Measurements from ENCODE around the gene TEAD1. TPM values are rescaled to one million over a fixed set of nuclear protein-coding genes. Genes with fewer than 3 reads are reported as not detected.

TEAD1 gene
- total and polyA plus RNA-seq, 9 of the 15 experiments (the other 6 are each of a cell fraction or from before 2014, with no cell fraction given), result 1.7 to 17.7 (median 10.8) TPM

GRCh38 chr11:12719221-12719620 is 45.0 kb downstream of the TEAD1 start:
- POLR2A ChIA-PET, result interaction anchor here (0.7 to 1.0 kb wide), 2 partner anchors 10 to 17 kb away, joined by 3 read pairs; no protein-coding TSS in a partner anchor
- in situ Hi-C loops (cut with MboI) (no loop called here), intact Hi-C loops (cut with micrococcal nuclease) (no loop called here)
- H4K20me1 ChIP-seq (replicated peaks; ENCODE audit: control insufficient read depth, insufficient read depth, low read length), result no peaks in the 10 kb centered on the region
- TF ChIP-seq FUS (optimal IDR thresholded peaks at IDR 0.05; ENCODE audit: low read depth, low read length) (no peak), ZBTB12 (CRISPR knock-in tag; IDR thresholded peaks at IDR 0.05) (no peak), FOXK2 (conservative IDR thresholded peaks at IDR 0.05 in 1 of 2, IDR thresholded peaks at IDR 0.05 in 1 of 2; ENCODE audit: low read depth in 2 of 2) (no peak), ZNF212 (CRISPR knock-in tag; IDR thresholded peaks at IDR 0.05) (no peak), EGR1 (conservative IDR thresholded peaks at IDR 0.05) (no peak), ZNF23 (CRISPR knock-in tag; IDR thresholded peaks at IDR 0.05) (no peak), U2AF2 (optimal IDR thresholded peaks at IDR 0.05; ENCODE audit: low read depth, low read length) (no peak), TARDBP (IDR thresholded peaks at IDR 0.05) (no peak), ZBTB5 (IDR thresholded peaks at IDR 0.05) (no peak), SP1 (CRISPR knock-in tag; IDR thresholded peaks at IDR 0.05) (no peak), JUNB (CRISPR knock-in tag; conservative IDR thresholded peaks at IDR 0.05) (no peak), KAT8 (IDR thresholded peaks at IDR 0.05; ENCODE audit: low read depth) (no peak)
- TF ChIP-seq, protein P1, sequence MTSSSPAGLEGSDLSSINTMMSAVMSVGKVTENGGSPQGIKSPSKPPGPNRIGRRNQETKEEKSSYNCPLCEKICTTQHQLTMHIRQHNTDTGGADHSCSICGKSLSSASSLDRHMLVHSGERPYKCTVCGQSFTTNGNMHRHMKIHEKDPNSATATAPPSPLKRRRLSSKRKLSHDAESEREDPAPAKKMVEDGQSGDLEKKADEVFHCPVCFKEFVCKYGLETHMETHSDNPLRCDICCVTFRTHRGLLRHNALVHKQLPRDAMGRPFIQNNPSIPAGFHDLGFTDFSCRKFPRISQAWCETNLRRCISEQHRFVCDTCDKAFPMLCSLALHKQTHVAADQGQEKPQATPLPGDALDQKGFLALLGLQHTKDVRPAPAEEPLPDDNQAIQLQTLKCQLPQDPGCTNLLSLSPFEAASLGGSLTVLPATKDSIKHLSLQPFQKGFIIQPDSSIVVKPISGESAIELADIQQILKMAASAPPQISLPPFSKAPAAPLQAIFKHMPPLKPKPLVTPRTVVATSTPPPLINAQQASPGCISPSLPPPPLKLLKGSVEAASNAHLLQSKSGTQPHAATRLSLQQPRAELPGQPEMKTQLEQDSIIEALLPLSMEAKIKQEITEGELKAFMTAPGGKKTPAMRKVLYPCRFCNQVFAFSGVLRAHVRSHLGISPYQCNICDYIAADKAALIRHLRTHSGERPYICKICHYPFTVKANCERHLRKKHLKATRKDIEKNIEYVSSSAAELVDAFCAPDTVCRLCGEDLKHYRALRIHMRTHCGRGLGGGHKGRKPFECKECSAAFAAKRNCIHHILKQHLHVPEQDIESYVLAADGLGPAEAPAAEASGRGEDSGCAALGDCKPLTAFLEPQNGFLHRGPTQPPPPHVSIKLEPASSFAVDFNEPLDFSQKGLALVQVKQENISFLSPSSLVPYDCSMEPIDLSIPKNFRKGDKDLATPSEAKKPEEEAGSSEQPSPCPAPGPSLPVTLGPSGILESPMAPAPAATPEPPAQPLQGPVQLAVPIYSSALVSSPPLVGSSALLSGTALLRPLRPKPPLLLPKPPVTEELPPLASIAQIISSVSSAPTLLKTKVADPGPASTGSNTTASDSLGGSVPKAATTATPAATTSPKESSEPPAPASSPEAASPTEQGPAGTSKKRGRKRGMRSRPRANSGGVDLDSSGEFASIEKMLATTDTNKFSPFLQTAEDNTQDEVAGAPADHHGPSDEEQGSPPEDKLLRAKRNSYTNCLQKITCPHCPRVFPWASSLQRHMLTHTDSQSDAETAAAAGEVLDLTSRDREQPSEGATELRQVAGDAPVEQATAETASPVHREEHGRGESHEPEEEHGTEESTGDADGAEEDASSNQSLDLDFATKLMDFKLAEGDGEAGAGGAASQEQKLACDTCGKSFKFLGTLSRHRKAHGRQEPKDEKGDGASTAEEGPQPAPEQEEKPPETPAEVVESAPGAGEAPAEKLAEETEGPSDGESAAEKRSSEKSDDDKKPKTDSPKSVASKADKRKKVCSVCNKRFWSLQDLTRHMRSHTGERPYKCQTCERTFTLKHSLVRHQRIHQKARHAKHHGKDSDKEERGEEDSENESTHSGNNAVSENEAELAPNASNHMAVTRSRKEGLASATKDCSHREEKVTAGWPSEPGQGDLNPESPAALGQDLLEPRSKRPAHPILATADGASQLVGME (CRISPR knock-in tag; IDR thresholded peaks at IDR 0.05), result no peak
- no peak overlapping the region for H3K4me3 ChIP-seq
- H3K27ac ChIP-seq (ENCODE audit: extremely low read depth, low read depth, low read length), result no peak overlapping the region
- 83% methylated on average over 3 of the region's 4 CpGs for WGBS (ENCODE audit: insufficient coverage, low coverage, missing lambda C conversion rate)
- H3K9me3 ChIP-seq (replicated peaks; ENCODE audit: control insufficient read depth, insufficient read depth, low read depth, low read length), result no peaks in the 10 kb centered on the region
- CTCF ChIA-PET (ENCODE audit: low intra/inter-chr PET ratio), result no interaction called here
- H3K9ac ChIP-seq (ENCODE audit: insufficient read depth in 1 of 2, low read depth in 2 of 2, low read length in 2 of 2), result no peak overlapping the region
- no peak overlapping the region for H2AFZ ChIP-seq (ENCODE audit: low read depth, low read length)
- no peaks in the 10 kb centered on the region for H3K9me1 ChIP-seq (ENCODE audit: control insufficient read depth, insufficient read depth, low read length)
- no peaks in the 10 kb centered on the region for H3K79me2 ChIP-seq (ENCODE audit: control insufficient read depth, insufficient read depth, low read length)
- ATAC-seq (no peak), DNase-seq (ENCODE audit: extremely low read depth in 1 of 4, low spot score in 3 of 4) (no peak), FAIRE-seq (no peak)
- BruUV-seq (replicated peaks), result no TSS peak
- H3K27me3 ChIP-seq (ENCODE audit: control insufficient read depth in 2 of 2, insufficient read depth in 2 of 2, low read length in 2 of 2), result no peaks in the 10 kb centered on the region
- H3K4me2 ChIP-seq (ENCODE audit: insufficient read depth, low read length), result no peak overlapping the region
- H3K36me3 ChIP-seq (ENCODE audit: control insufficient read depth, insufficient read depth, low read length), result no peaks in the 10 kb centered on the region
- peaks cover 3 to 13% of the 10 kb centered on the region in 2 experiments; a peak in 4 of 5 replicates for H3K4me1 ChIP-seq (replicated peaks in 1 of 2; ENCODE audit: control insufficient read depth in 2 of 2, insufficient read depth in 2 of 2, low read length in 2 of 2)
